NCI-H2029 treated with DMSO at 0.1 percent for 48 hours (cell line): ENCODE measurements around the gene NFASC.
A peak's percentile ranks its signal among the peaks of the same experiment; 100 is the strongest.

ENCODE experiments used
- DNase-seq: peaks from one replicate; lab custom pipeline; 2025; lab: John Stamatoyannopoulos, UW

The NFASC gene

GRCh38 chr1:204859861-204860267, 10.8 kb upstream of the NFASC start:
- no peak for DNase-seq

DNA sequence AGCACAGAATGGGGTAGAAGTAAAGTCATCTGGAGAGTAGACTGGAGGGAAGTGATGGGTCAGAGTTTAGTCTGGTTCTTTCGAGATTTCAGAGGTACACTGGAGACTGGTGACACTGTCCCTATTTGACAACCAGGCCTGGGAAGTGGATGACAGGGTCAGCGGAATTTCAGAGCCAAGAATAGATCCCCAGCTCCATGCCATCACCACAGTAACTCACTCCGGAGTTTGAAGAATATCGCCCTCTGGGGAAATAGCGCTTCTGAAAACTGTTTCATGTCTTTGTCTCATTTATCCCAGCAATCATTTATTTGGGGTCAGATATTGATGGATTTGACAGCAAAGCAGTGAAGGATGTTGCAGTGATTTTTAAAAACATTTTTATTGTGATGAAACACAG, 7.6 kb upstream of the NFASC start:
- no peak for DNase-seq

DNA sequence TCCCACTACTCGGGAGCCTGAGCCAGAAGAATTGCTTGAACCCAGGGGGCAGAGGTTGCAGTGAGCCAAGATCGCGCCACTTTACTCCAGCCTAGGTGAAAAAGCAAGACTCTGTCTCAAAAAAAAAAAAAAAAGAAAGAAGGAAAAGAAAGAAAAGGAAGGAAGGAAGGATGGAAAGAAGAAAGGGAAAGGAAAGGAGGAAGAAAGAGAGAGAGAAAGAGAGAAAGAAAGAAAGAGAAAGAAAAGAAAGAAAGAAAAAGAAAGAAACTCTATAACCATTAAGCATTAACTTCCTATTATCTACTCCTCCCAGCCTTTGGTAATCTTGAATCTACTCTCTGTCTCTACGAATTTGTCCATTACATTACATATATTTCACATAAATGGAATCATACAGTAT, 6.9 kb upstream of the NFASC start:
- DNase-seq, result no peak

- no peak for DNase-seq
These were observed 4.5 kb upstream of the NFASC start for GRCh38 chr1:204866051-204866596.

DNA sequence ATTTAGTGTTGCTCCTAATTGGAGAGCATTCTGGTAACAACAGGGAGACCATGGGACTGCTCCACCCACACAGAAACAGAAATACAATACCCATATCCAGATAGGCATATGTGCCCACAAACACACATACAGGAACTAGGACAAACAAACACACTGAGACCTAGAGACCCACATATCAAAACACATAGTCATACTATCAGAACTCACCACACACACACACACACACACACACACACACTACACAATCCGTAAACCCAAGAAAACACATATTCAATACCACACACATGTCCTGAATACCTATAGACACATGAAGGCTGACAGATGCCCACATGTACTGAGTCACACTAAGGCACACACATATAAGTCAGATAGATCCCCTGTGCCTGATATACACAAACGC, 3.5 kb upstream of the NFASC start:
- DNase-seq, result no peak

DNA sequence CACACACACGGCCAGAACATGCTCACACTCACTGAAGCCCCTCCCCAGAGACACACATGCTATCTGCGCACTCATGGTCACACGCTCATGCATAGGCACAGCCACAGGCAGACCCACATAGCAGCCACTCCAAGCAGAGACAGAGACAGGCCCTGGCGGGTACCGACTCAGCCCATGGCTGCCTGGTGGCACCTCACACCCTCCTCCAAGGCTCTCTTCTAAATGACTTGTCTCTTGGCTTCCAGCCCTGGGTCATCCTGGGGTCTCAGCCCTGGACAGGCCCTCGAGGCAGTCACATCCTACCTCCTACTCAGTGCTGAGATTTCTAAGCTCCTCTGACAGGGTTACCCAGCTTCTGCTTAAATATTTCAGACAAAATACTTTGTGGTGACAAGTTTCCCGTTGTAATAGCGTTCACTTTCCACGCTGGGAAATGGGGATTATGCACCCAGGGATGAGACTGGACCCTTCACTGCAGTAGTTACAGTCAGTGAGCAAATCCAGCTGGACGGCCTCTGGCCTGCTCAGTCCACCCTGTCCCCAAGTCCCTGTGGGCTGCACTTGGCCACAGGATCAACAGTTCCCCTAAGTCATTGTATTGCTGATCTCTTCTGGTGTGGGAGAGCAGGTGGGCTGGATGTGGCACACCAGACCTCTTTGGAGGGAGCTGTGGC, 2.9 kb upstream of the NFASC start:
- no peak for DNase-seq

DNA sequence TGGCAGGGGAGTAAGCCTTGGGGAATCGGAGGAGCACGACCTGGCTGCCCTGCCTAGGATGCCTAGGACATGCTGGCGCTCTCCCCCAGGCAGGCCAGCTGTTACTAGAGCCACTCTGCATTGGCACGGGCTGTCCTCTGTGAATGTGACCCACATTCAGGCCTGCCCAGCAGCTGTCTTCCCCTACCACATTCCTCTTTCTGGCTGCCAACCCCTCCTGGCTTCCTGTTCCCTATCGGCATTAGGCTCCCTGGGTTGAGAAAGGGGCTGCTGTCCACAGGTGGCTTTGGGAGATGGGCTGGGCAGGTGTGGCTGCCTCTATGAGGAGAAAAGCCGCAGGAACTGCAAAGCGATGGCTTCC, 2.3 kb upstream of the NFASC start:
- no peak for DNase-seq

- no peak for DNase-seq
These were observed 1.6 kb upstream of the NFASC start for GRCh38 chr1:204869097-204869496.

DNA sequence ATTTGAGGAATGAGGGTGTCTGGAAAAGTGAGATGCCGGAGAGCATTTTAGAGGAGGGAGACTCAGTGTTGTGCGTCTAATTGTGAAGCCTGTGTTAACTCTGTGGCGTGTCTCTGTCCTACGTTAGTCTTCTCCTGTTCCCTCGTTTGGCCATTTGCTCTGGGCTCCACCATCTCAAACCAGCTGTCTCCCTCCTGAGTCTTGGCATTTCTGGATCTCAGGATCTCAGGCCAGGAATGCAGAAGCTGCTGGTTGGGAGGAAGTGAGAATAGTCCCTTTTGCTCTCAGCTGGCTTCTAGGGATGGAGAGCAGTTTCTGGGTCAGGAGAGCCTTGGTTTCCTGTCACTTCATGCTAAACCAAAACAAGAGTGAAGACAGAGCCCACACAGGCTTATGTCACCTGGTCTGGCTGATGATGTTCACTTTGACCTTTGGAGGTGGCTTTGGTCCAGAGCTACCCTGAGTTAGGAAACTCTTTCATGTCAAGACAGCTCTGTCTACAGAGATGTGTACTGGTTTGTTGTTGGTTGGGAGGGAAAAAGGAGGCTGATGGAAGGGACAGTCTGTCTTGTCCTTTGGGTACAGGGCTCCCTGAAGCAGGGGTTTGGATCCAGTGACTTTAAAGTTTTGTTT, 859 bp downstream of the NFASC start:
- no peak for DNase-seq

DNA sequence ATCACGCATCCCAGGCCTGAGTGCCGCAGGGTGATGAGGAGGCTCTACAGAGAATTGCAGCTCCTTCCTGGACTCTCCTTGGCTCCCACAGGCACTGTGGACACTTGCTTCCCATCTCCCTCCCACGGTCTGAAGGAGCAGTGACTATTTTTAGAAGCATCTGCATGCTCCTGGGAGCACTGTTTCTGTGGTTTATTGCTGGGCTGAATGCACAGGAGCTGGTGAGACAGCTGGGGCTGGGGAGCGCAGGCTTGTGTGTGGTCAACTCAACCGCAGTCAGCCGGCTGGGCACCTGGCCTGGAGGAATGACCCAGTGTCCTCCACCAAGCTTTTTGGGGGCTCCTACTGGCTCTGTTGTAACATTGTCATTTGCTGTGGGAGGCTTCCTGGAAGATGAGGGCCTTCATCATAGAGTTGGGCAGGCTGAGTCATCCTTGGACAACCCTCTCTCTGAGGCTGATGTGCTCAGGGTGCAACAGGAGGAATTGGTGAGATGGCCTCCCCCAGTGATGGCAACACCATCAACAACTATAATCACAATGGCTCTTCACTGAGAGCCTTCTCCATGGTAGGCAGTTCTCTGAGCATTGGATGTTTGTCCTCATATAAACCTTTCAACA, 1.7 kb downstream of the NFASC start:
- no peak for DNase-seq

DNA sequence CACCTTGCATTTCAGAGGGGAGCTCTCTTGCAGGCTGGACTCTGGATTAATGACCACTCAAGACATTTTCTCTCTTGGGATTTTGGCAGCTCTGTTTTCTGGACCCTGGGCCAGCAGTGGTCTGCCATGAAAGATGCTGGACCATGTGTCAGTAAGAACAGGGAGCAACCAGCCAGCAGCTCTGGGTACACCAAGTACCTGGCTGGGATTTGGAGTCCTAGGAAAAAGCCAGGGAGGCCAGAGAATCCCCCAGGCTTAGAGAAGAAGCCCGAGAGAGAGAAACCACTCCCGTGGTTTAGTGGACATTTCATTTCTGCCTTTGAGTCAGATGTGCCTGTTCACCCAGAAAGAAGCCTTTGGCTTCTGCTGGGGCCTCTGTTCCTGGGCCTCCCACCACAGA, 2.5 kb downstream of the NFASC start:
- no peak for DNase-seq

DNA sequence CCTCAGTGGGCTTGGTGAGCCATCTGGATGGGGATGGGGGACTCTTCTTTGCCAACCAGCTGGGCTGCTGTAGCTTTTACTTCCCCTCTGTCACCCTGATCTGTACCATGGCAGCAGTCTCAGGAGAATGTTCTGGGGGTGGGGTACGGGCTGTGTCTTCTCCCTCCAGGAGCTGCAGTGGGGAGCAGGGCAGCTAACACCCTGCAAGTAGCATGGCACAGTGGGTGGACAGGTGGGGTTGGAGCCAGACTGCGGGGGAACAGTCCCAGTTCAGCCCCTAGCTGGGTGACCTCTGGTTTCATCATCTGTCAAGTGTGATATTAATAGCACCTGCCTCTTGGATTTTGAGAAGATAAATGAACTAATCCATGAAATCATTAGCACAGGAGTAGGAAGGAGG, 3.1 kb downstream of the NFASC start:
- no peak for DNase-seq

GRCh38 chr1:204874274-204874673, 3.6 kb downstream of the NFASC start:
- no peak for DNase-seq

- no peak for DNase-seq
These were observed 4.6 kb downstream of the NFASC start for GRCh38 chr1:204875255-204875654.

DNA sequence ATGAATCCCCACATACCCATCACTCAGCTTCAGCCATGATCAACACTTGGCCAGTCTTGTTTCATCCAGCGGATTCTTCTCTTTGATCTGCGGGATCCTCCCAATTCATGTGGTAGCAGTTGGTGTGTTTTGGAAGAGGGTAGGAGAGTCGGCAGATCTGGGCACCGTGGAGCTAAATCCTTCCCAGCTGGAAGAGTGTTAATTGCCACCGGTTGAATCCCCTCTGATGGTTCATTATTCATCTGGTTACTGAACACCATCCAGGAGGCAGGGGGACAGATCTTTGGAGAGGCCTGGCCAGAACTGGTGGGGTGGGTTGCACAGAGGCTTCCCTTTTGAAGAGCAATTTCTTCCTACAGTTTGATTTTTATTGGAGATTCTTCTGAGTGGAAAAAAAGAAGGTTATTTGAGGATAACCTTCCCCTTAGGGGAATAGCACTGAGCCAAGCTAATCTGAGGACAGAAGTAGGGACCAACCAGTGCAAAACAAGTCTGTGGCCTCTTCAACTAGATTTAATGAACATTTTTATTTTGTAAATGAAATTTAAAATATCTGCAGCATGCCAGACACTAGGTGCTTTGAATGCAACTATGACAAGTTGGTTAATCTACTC, 8.1 kb downstream of the NFASC start:
- DNase-seq, result no peak

DNA sequence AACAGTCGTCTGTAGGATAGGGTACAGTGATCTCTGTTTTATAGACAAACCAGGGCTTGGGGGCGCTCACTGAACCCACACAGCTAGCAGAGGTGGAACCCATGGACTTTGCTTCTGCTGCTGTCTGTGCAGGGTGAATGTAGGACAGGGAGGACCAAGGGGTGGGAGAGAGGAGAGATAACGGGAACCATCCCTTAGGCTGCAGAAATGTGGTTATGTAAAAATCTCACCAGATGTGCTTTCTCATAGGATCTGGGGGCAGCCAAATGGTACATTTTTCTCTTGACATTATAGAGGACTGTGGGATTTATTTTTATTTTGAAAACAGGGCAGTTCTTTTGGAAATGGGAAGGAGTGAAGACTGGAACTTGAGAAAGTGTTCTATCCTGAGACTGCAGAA, 8.7 kb downstream of the NFASC start:
- DNase-seq, result no peak

GRCh38 chr1:204880906-204881305, 10.2 kb downstream of the NFASC start:
- DNase-seq, result no peak

GRCh38 chr1:204882479-204882878, 11.8 kb downstream of the NFASC start:
- peak; percentile 66 for DNase-seq

- DNase-seq, result peak; percentile 21
These were observed 12.7 kb downstream of the NFASC start for GRCh38 chr1:204883405-204883804.

GRCh38 chr1:204885288-204885711, 14.6 kb downstream of the NFASC start:
- DNase-seq, result no peak

- DNase-seq, result no peak
These were observed 15.1 kb downstream of the NFASC start for GRCh38 chr1:204885790-204886189.

- DNase-seq, result no peak
These were observed 17.2 kb downstream of the NFASC start for GRCh38 chr1:204887846-204888245.

GRCh38 chr1:204888294-204888693, 17.6 kb downstream of the NFASC start:
- DNase-seq, result no peak
